Trophoblast cell (in vitro differentiated cells and primary cell): ENCODE measurements around the gene TBC1D7.

Source experiments
- DNase-seq, 2 donors: peaks; one replicate each; pipeline ENCODE4 v3.0.0-alpha.2; 2016
- H2AFZ ChIP-seq: 2 replicates; pipeline ENCODE4 v1.6.1; 2013; ENCODE audit warnings: low read length, moderate library complexity, mild to moderate bottlenecking; ENCODE audit not compliant: insufficient read depth, poor library complexity
- H2AK5ac ChIP-seq: 2 replicates; pipeline ENCODE4 v1.6.1; 2013; ENCODE audit warnings: mild to moderate bottlenecking, low read length
- H2BK120ac ChIP-seq: 2 replicates; pipeline ENCODE4 v1.6.1; 2013; ENCODE audit warnings: low read length, mild to moderate bottlenecking, moderate library complexity; ENCODE audit not compliant: insufficient read depth, poor library complexity
- H2BK12ac ChIP-seq: 2 replicates; pipeline ENCODE4 v1.6.1; 2013; ENCODE audit warnings: mild to moderate bottlenecking, low read length, moderate library complexity
- H2BK5ac ChIP-seq: 2 replicates; pipeline ENCODE4 v1.6.1; 2013; ENCODE audit warnings: low read length, low read depth, moderate library complexity, mild to moderate bottlenecking; ENCODE audit not compliant: poor library complexity
- H3K14ac ChIP-seq: 2 replicates; pipeline ENCODE4 v1.6.1; 2013; ENCODE audit warnings: mild to moderate bottlenecking, low read length
- H3K18ac ChIP-seq: 2 replicates; pipeline ENCODE4 v1.6.1; 2013; ENCODE audit warnings: mild to moderate bottlenecking, low read length
- H3K23ac ChIP-seq: 2 replicates; pipeline ENCODE4 v1.6.1; 2013; ENCODE audit warnings: low read length
- H3K27ac ChIP-seq: 2 replicates; pipeline ENCODE4 v1.5.1; 2013; ENCODE audit warnings: low read depth, mild to moderate bottlenecking, inconsistent platforms, low read length, moderate library complexity
- H3K27me3 ChIP-seq: 2 replicates; pipeline ENCODE4 v1.6.1; 2013; ENCODE audit warnings: inconsistent platforms, mild to moderate bottlenecking, low read length, moderate library complexity; ENCODE audit not compliant: insufficient read depth
- H3K36me3 ChIP-seq, 2 experiments: 1 replicate in 1 of 2; 2 replicates in 1 of 2; pipeline ENCODE4 v1.6.1; 2013; ENCODE audit warnings: low read length in 2 of 2, mild to moderate bottlenecking in 2 of 2, moderate library complexity in 1 of 2; ENCODE audit not compliant: insufficient read depth in 2 of 2, control insufficient read depth in 1 of 2
- H3K4ac ChIP-seq: 2 replicates; pipeline ENCODE4 v1.6.1; 2013; ENCODE audit warnings: low read depth, mild to moderate bottlenecking, low read length, moderate library complexity
- H3K4me1 ChIP-seq, 2 experiments: 1 replicate in 1 of 2; 2 replicates in 1 of 2; pipeline ENCODE4 v1.6.1; 2013; ENCODE audit warnings: low read length in 2 of 2, mild to moderate bottlenecking in 2 of 2, moderate library complexity in 1 of 2; ENCODE audit not compliant: insufficient read depth in 2 of 2, control insufficient read depth in 1 of 2
- H3K4me2 ChIP-seq: 2 replicates; pipeline ENCODE4 v1.6.1; 2013; ENCODE audit warnings: inconsistent platforms, mild to moderate bottlenecking, low read length, moderate library complexity
- H3K4me3 ChIP-seq: 2 replicates; pipeline ENCODE4 v1.5.1; 2013; ENCODE audit warnings: mild to moderate bottlenecking, low read depth, low read length, inconsistent platforms
- H3K79me1 ChIP-seq: one replicate; pipeline ENCODE4 v1.6.1; 2013; ENCODE audit warnings: low read length
- H3K79me2 ChIP-seq: 2 replicates; pipeline ENCODE4 v1.6.1; 2013; ENCODE audit warnings: low read length, mild to moderate bottlenecking; ENCODE audit not compliant: control insufficient read depth, insufficient read depth, poor library complexity
- H3K9ac ChIP-seq: 2 replicates; pipeline ENCODE4 v1.6.1; 2013; ENCODE audit warnings: mild to moderate bottlenecking, low read length
- H3K9me3 ChIP-seq: 2 replicates; pipeline ENCODE4 v1.6.1; 2013; ENCODE audit warnings: low read depth, mild to moderate bottlenecking, control low read depth, inconsistent platforms, low read length; ENCODE audit not compliant: insufficient read depth
- H4K12ac ChIP-seq: 2 replicates; pipeline ENCODE4 v1.6.1; 2013; ENCODE audit warnings: low read depth, mild to moderate bottlenecking, low read length, moderate library complexity
- H4K8ac ChIP-seq: 2 replicates; pipeline ENCODE4 v1.6.1; 2013; ENCODE audit warnings: low read depth, mild to moderate bottlenecking, low read length, moderate library complexity
- H4K91ac ChIP-seq: one replicate; pipeline ENCODE4 v1.6.1; 2013; ENCODE audit warnings: low read depth, mild to moderate bottlenecking, low read length, moderate library complexity
- WGBS: extraction: QIAGEN DNeasy Blood & Tissue Kit; methylation state at CpG from one replicate; pipeline ENCODE4 v1.1.7; 2013; ENCODE audit warnings: missing lambda C conversion rate; ENCODE audit not compliant: insufficient read length, insufficient coverage; ENCODE audit errors: extremely low coverage; 5-methylcytosine and 5-hydroxymethylcytosine counted together

Gene TBC1D7

DNA sequence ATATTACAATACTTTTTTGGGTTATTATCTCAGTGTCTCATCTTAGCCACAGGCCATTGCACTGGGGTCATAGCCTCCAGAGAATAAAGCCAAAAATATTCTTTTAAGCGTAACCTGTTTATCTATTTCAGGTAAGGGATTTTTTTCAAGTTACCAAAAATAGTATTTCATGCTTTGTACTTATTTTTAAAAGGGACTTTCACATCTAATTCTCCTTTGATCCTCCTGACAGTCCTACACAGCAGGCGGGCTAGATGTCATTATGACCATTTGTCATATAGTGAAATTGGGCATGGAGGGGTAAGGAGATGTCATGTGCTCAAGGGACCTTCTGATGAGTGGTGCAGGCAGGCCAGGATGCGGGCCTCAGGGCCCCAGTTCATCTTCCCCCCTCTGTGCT lies 68.9 kb downstream of the TBC1D7 start:
- Histone ChIP-seq H2BK5ac (no peak overlapping the region), H4K8ac (no peak overlapping the region), H4K12ac (no peak overlapping the region), H3K9me3 (no peaks in the 10 kb centered on the region), H4K91ac (no peak overlapping the region), H3K4me2 (no peak overlapping the region), H3K9ac (no peak overlapping the region), H2AFZ (no peak overlapping the region), H3K79me2 (no peaks in the 10 kb centered on the region), H3K23ac (no peak overlapping the region), H3K79me1 (no peaks in the 10 kb centered on the region), H2BK120ac (no peak overlapping the region), H3K4me1 (no peaks in the 10 kb centered on the region), H2AK5ac (no peak overlapping the region), H3K27me3 (no peaks in the 10 kb centered on the region), H3K4me3 (no peak overlapping the region), H3K36me3 (no peaks in the 10 kb centered on the region), H3K14ac (no peak overlapping the region), H3K4ac (no peak overlapping the region), H2BK12ac (no peak overlapping the region), H3K18ac (no peak overlapping the region), H3K27ac (no peak overlapping the region)
- no peak for DNase-seq
- WGBS = no CpG with 5 or more reads among the region's 3 CpGs

DNA sequence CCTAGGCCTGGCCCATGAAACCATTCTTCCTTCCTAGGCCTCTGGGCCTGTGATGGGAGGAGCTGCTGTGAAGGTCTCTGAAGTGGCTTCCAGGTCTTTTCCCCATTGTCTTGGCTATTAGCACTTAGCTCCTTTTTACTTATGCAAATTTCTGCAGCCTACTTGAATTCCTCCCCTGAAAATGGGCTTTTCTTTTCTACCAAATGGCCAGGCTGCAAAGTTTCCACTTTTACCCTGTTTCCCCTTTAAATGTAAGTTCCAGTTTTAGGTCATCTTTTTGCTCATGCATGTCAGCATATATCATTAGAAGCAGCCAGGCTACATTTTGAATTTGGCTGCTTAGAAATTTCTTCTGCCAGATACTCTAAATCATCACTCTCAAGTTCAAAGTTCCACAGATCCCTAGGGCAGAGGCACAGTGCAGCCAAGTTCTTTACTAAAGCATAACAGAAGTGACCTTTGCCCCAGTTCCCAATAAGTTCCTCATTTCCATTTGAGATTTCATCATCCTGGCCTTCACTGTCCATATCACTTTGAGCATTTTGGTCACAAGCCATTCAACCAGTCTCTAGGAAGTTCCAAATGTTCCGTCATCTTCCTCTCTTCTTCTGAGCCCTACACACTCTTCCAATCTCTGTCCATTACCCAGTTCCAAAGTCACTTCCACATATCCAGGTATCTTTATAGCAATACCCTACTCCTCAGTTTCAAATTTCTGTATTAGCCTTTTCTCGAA lies 71.9 kb downstream of the TBC1D7 start:
- Histone ChIP-seq H3K18ac (no peak overlapping the region), H3K4me1 (no peaks in the 10 kb centered on the region), H2AFZ (no peak overlapping the region), H4K91ac (no peak overlapping the region), H3K9ac (no peak overlapping the region), H3K9me3 (no peaks in the 10 kb centered on the region), H2BK12ac (no peak overlapping the region), H3K23ac (no peak overlapping the region), H4K8ac (no peak overlapping the region), H3K4ac (no peak overlapping the region), H3K79me1 (no peaks in the 10 kb centered on the region), H2BK5ac (no peak overlapping the region), H4K12ac (no peak overlapping the region), H3K14ac (no peak overlapping the region), H2BK120ac (no peak overlapping the region), H3K4me2 (no peak overlapping the region), H2AK5ac (no peak overlapping the region), H3K4me3 (no peak overlapping the region), H3K36me3 (no peaks in the 10 kb centered on the region), H3K79me2 (no peaks in the 10 kb centered on the region), H3K27me3 (no peaks in the 10 kb centered on the region), H3K27ac (no peak overlapping the region)
- no CpG with 5 or more reads among the region's 2 CpGs for WGBS
- peak in 1 of 2 donors; percentile 26 for DNase-seq
